Right lobe of liver (tissue), 6 donors: ENCODE measurements around the gene FOXF2. TPM values are rescaled to one million over a fixed set of nuclear protein-coding genes. Genes with fewer than 3 reads are reported as not detected.

Experiments
- ATAC-seq, 4 donors: fragments of 200-7000 bp; cut with Tn5 transposase; one replicate each; pipeline ENCODE4 v1.9.1; 2020; ENCODE audit warnings: mild to moderate bottlenecking in 4 of 4, moderate library complexity in 4 of 4
- DNase-seq, 3 donors: peaks; one replicate each; pipeline ENCODE4 v3.0.0-alpha.2; 2020
- H3K27ac ChIP-seq, 3 donors: fragments of 200-600 bp; one replicate each; pipeline ENCODE4 v1.8.0; 2022
- H3K27me3 ChIP-seq, 2 donors: fragments of 200-600 bp; one replicate each; pipeline ENCODE4 v1.8.0; 2022
- H3K36me3 ChIP-seq, 4 donors: fragments of 200-600 bp; sonication (generic) in 1 of 4; one replicate each; pipeline versions ENCODE4 v1.5.1 to v1.8.0; 2017 to 2022; ENCODE audit warnings: control low read depth in 1 of 4
- H3K4me1 ChIP-seq, 4 donors: fragments of 200-600 bp; sonication (generic) in 1 of 4; one replicate each; pipeline versions ENCODE4 v1.5.1 to v1.8.0; 2017 to 2022; ENCODE audit warnings: control low read depth in 1 of 4
- H3K4me3 ChIP-seq, 3 donors: fragments of 200-600 bp; one replicate each; pipeline ENCODE4 v1.8.0; 2022
- H3K9me3 ChIP-seq, 4 donors: fragments of 200-600 bp; sonication (generic) in 1 of 4; one replicate each; pipeline versions ENCODE4 v1.5.1 to v1.8.0; 2017 to 2022; ENCODE audit warnings: control low read depth in 1 of 4
- POLR2A ChIP-seq: fragments of 450-650 bp; IDR thresholded peaks from one replicate; pipeline ENCODE4 v1.6.1; 2017; ENCODE audit warnings: antibody characterized with exemption, mild to moderate bottlenecking
- WGBS: methylation state at CpG from one replicate; pipeline ENCODE4 v1.1.6; 2018; ENCODE audit warnings: low coverage, low lambda C conversion rate; ENCODE audit not compliant: insufficient coverage; ENCODE audit errors: missing lambda C conversion rate; 5-methylcytosine and 5-hydroxymethylcytosine counted together
- intact Hi-C, 2 donors: fragments of 100-400 bp; cut with DNase I; formaldehyde crosslinking; loops; one replicate each; pipeline versions ENCODE4 v1.11.2 to v1.14.1; 2022
- total RNA-seq, 6 experiments: library from RNA; depleted of rRNA in 2 of 6; stranded (reverse); fragments of >200 nt in 2 of 6; fragmentation: NEBNext Ultra II Directional in 3 of 6; extraction: Animal tissue kit (Norgen Biotek cat#: 25700) in 3 of 6; gene quantifications; one replicate each; pipeline versions ENCODE4 v1.1.0 to v1.2.4, GENCODE V29; 2016 to 2023
- TF ChIP-seq, protein P1 (sequence below), 4 donors: fragments of 200-600 bp in 3 of 4; fragments of 450-650 bp in 1 of 4; IDR thresholded peaks; one replicate each; pipeline versions ENCODE4 v1.5.1 to v1.8.0; 2016 to 2022; ENCODE audit warnings: antibody characterized with exemption in 4 of 4, mild to moderate bottlenecking in 2 of 4
- donor health status: DM: no; HTN: yes; CAD: no.
- donor health status: DM: no; HTN: no; CAD: no.
- donor health status: DM: no; HTN: no; CAD: no.
- donor health status: DM: no; HTN: yes; CAD: no.
- donor health status: DM: no; HTN: yes; CAD: no.

Gene FOXF2
- total RNA-seq, 6 experiments from 2014 or later, result 0.11 to 0.19 TPM; not detected in 4

- 37% methylated on average over 11 of the region's 22 CpGs for WGBS
- intact Hi-C loops, result no loop called here
- DNase-seq (no peak), ATAC-seq (no peak)
- Histone ChIP-seq H3K4me3 (no peak overlapping the region), H3K36me3 (no peaks in the 10 kb centered on the region), H3K4me1 (no peaks in the 10 kb centered on the region), H3K9me3 (no peaks in the 10 kb centered on the region), H3K27me3 (no peaks in the 10 kb centered on the region), H3K27ac (no peak overlapping the region)
- TF ChIP-seq POLR2A, result no peak
- TF ChIP-seq, protein P1, sequence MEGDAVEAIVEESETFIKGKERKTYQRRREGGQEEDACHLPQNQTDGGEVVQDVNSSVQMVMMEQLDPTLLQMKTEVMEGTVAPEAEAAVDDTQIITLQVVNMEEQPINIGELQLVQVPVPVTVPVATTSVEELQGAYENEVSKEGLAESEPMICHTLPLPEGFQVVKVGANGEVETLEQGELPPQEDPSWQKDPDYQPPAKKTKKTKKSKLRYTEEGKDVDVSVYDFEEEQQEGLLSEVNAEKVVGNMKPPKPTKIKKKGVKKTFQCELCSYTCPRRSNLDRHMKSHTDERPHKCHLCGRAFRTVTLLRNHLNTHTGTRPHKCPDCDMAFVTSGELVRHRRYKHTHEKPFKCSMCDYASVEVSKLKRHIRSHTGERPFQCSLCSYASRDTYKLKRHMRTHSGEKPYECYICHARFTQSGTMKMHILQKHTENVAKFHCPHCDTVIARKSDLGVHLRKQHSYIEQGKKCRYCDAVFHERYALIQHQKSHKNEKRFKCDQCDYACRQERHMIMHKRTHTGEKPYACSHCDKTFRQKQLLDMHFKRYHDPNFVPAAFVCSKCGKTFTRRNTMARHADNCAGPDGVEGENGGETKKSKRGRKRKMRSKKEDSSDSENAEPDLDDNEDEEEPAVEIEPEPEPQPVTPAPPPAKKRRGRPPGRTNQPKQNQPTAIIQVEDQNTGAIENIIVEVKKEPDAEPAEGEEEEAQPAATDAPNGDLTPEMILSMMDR (IDR thresholded peaks at IDR 0.05), result no peak
Observed at GRCh38 chr6:1409774-1410465, 20.5 kb downstream of the FOXF2 start.

GRCh38 chr6:1412901-1413300 is 23.5 kb downstream of the FOXF2 start:
- no peak for ATAC-seq
- Histone ChIP-seq H3K4me3 (no peak overlapping the region), H3K27me3 (no peaks in the 10 kb centered on the region), H3K36me3 (no peaks in the 10 kb centered on the region), H3K9me3 (no peaks in the 10 kb centered on the region), H3K27ac (no peak overlapping the region), H3K4me1 (no peaks in the 10 kb centered on the region)
- no peak for DNase-seq
- intact Hi-C loops, result no loop called here
- WGBS, result 58% methylated on average over 9 of the region's 9 CpGs
- no peak for TF ChIP-seq POLR2A
- TF ChIP-seq, protein P1 (IDR thresholded peaks at IDR 0.05), result no peak

GRCh38 chr6:1415416-1416063 is 26.2 kb downstream of the FOXF2 start:
- no peak for TF ChIP-seq POLR2A
- TF ChIP-seq, protein P1 (IDR thresholded peaks at IDR 0.05), result no peak
- peak in 1 of 3 donors; percentile 16 for DNase-seq

DNA sequence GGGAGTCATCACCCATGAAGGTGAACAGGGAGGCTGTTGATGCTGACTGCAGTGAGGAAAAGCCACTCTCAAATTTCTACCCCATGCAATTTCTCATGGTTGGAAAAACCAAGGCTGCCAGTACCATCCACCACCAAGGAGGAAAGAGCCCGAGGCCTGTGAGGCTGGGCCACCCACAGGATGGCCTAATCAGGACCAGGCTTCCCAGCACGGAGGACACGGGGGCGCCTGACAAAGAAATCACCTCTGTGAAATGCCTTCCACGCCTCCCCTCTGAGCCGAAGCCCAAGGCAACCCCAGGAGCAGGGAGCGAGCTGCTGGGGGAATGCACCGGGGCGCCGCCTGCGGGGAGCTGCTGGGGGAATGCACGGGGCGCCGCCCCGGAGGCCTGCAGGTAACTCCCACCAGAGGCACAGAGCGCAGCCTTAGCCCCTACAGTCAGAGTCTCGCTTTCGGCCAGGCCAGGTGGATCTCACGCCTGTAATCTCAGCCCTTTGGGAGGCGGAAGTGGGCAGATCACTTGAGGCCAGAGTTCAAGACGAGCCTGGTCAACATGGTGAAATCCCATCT is 26.9 kb downstream of the FOXF2 start:
- DNase-seq, result peak in 1 of 3 donors; percentile 23
- ATAC-seq, result no peak
- TF ChIP-seq POLR2A, result no peak
- TF ChIP-seq, protein P1 (IDR thresholded peaks at IDR 0.05), result no peak
- Histone ChIP-seq H3K27ac (no peak overlapping the region), H3K36me3 (no peaks in the 10 kb centered on the region), H3K27me3 (no peaks in the 10 kb centered on the region), H3K4me1 (no peaks in the 10 kb centered on the region), H3K4me3 (no peak overlapping the region), H3K9me3 (no peaks in the 10 kb centered on the region)
- intact Hi-C loops, result no loop called here
- 45% methylated on average over 5 of the region's 21 CpGs for WGBS

More at GRCh38 chr6:1415416-1416063, 26.2 kb downstream of the FOXF2 start:
- H3K4me1 ChIP-seq, result no peaks in the 10 kb centered on the region
- intact Hi-C loops, result no loop called here
- H3K27me3 ChIP-seq, result no peaks in the 10 kb centered on the region
- H3K36me3 ChIP-seq, result no peaks in the 10 kb centered on the region
- no peak overlapping the region for H3K27ac ChIP-seq
- H3K9me3 ChIP-seq, result no peaks in the 10 kb centered on the region
- H3K4me3 ChIP-seq, result no peak overlapping the region
- 74% methylated on average over 10 of the region's 10 CpGs for WGBS
- ATAC-seq, result no peak
